H1 (cell line): Measurements from ENCODE around the gene HOXC13. TPM values are rescaled to one million over a fixed set of nuclear protein-coding genes. Genes with fewer than 3 reads are reported as not detected.

Source experiments
- CTCF ChIA-PET: fragments of 300-600 bp; sonication (Branson Sonifier 250); formaldehyde crosslinking; loops from one replicate; lab custom pipeline; 2021; ENCODE audit not compliant: partially characterized antibody; lab: Charles Lee
- POLR2A ChIA-PET: fragments of 300-600 bp; sonication (Branson Sonifier 250); formaldehyde crosslinking; loops from one replicate; lab custom pipeline; 2021; ENCODE audit warnings: inconsistent platforms; ENCODE audit not compliant: partially characterized antibody; lab: Charles Lee
- DNase-seq, 2 experiments: peaks; one replicate each; pipeline versions ENCODE4 v3.0.0 to v3.0.0-alpha.2; 2010 to 2022; ENCODE audit warnings: low spot score in 2 of 2, low read depth in 1 of 2, mixed read lengths in 1 of 2
- FAIRE-seq: peaks from 2 replicates; lab custom pipeline; 2011; peaks lifted over from hg19 to GRCh38; lab: Jason Lieb, UNC
- H2AFZ ChIP-seq: 2 replicates; pipeline ENCODE4 v1.8.1; 2012; ENCODE audit warnings: low read length, inconsistent platforms
- H2AK5ac ChIP-seq: 2 replicates; pipeline ENCODE4 v1.6.1; 2013; ENCODE audit warnings: low read depth, low read length
- H2BK120ac ChIP-seq: replicated peaks from 2 replicates; pipeline ENCODE3; 2013; ENCODE audit warnings: low read depth, low read length, inconsistent platforms
- H2BK12ac ChIP-seq: 2 replicates; pipeline ENCODE4 v1.6.1; 2013; ENCODE audit warnings: low read depth, low read length
- H2BK15ac ChIP-seq: 2 replicates; pipeline ENCODE4 v1.6.1; 2013; ENCODE audit warnings: low read length
- H2BK20ac ChIP-seq: 2 replicates; pipeline ENCODE4 v1.6.1; 2013; ENCODE audit warnings: low read length
- H2BK5ac ChIP-seq: 2 replicates; pipeline ENCODE4 v1.6.1; 2013; ENCODE audit warnings: low read depth, low read length
- H3K14ac ChIP-seq: 2 replicates; pipeline ENCODE4 v1.6.1; 2013; ENCODE audit warnings: inconsistent platforms; ENCODE audit not compliant: insufficient read length
- H3K18ac ChIP-seq: 2 replicates; pipeline ENCODE4 v1.6.1; 2013; ENCODE audit warnings: low read length; ENCODE audit errors: extremely low read depth
- H3K23ac ChIP-seq: 2 replicates; pipeline ENCODE4 v1.6.1; 2013; ENCODE audit warnings: inconsistent platforms; ENCODE audit not compliant: insufficient read length
- H3K23me2 ChIP-seq: 2 replicates; pipeline ENCODE4 v1.6.1; 2013; ENCODE audit warnings: low read depth, low read length
- H3K27ac ChIP-seq: 2 replicates; pipeline ENCODE4 v1.6.1; 2011; ENCODE audit warnings: low read depth, low read length, inconsistent platforms
- H3K27me3 ChIP-seq, 4 experiments: replicated peaks in 1 of 4; 1 replicate in 1 of 4; 2 replicates in 3 of 4; pipeline versions ENCODE4 v1.6.1 to v1.8.1; 2011 to 2013; ENCODE audit warnings: low read length in 3 of 4, mild to moderate bottlenecking in 3 of 4, inconsistent platforms in 2 of 4, mixed read lengths in 2 of 4, moderate library complexity in 1 of 4; ENCODE audit not compliant: control insufficient read depth in 3 of 4, insufficient read depth in 3 of 4; ENCODE audit errors: extremely low read depth in 1 of 4
- H3K36me3 ChIP-seq, 4 experiments: 2 replicates each; pipeline versions ENCODE4 v1.6.1 to v1.8.1; 2011 to 2013; ENCODE audit warnings: mild to moderate bottlenecking in 4 of 4, low read length in 3 of 4, moderate library complexity in 2 of 4, control low read depth in 1 of 4, inconsistent platforms in 1 of 4; ENCODE audit not compliant: insufficient read depth in 4 of 4, control insufficient read depth in 2 of 4
- H3K4ac ChIP-seq: replicated peaks from 2 replicates; pipeline ENCODE3; 2013; ENCODE audit warnings: low read length, low read depth, mixed read lengths, inconsistent platforms; ENCODE audit not compliant: insufficient read length
- H3K4me1 ChIP-seq, 4 experiments: replicated peaks in 1 of 4; 1 replicate in 1 of 4; 2 replicates in 3 of 4; pipeline versions ENCODE4 v1.6.1 to v1.8.1; 2011 to 2013; ENCODE audit warnings: low read length in 3 of 4, inconsistent platforms in 2 of 4, mixed read lengths in 1 of 4; ENCODE audit not compliant: insufficient read depth in 4 of 4, control insufficient read depth in 3 of 4
- H3K4me2 ChIP-seq, 2 experiments: 2 replicates each; pipeline versions ENCODE4 v1.6.1 to v1.8.1; 2011 to 2013; ENCODE audit warnings: low read depth in 2 of 2, low read length in 2 of 2, control low read depth in 1 of 2, inconsistent platforms in 1 of 2, mild to moderate bottlenecking in 1 of 2; ENCODE audit not compliant: insufficient read depth in 1 of 2
- H3K4me3 ChIP-seq, 4 experiments: fragments of 200-600, 300-600 bp in 1 of 4; sonication (generic), shearing (Covaris generic), sonication (Bioruptor Twin) in 1 of 4; 2 replicates each; pipeline versions ENCODE4 v1.5.1 to v1.8.1; 2011 to 2016; ENCODE audit warnings: low read length in 4 of 4, low read depth in 3 of 4, control low read depth in 2 of 4, inconsistent platforms in 2 of 4, mild to moderate bottlenecking in 2 of 4, mixed read lengths in 1 of 4, moderate library complexity in 1 of 4; ENCODE audit not compliant: insufficient read depth in 2 of 4; ENCODE audit errors: extremely low read depth in 1 of 4
- H3K56ac ChIP-seq: replicated peaks from 2 replicates; pipeline ENCODE3; 2013; ENCODE audit warnings: low read depth, mild to moderate bottlenecking, mixed read lengths, low read length, inconsistent platforms; ENCODE audit not compliant: insufficient read length
- H3K79me1 ChIP-seq: 2 replicates; pipeline ENCODE4 v1.6.1; 2013; ENCODE audit warnings: low read depth, low read length, control low read depth
- H3K79me2 ChIP-seq, 2 experiments: 2 replicates each; pipeline versions ENCODE4 v1.6.1 to v1.8.1; 2012 to 2013; ENCODE audit warnings: low read length in 2 of 2, mild to moderate bottlenecking in 2 of 2, inconsistent platforms in 1 of 2; ENCODE audit not compliant: insufficient read depth in 2 of 2, control insufficient read depth in 1 of 2
- H3K9ac ChIP-seq, 4 experiments: replicated peaks in 1 of 4; 1 replicate in 1 of 4; 2 replicates in 3 of 4; pipeline versions ENCODE4 v1.6.1 to v1.8.1; 2011 to 2013; ENCODE audit warnings: low read depth in 3 of 4, low read length in 3 of 4, control low read depth in 2 of 4, mild to moderate bottlenecking in 2 of 4, moderate library complexity in 2 of 4, inconsistent platforms in 1 of 4; ENCODE audit errors: extremely low read depth in 1 of 4
- H3K9me3 ChIP-seq, 2 experiments: 2 replicates each; pipeline versions ENCODE4 v1.6.1 to v1.8.1; 2012 to 2013; ENCODE audit warnings: mild to moderate bottlenecking in 2 of 2, moderate library complexity in 2 of 2, control low read depth in 1 of 2, inconsistent platforms in 1 of 2, low read depth in 1 of 2, low read length in 1 of 2, mixed read lengths in 1 of 2; ENCODE audit not compliant: insufficient read depth in 2 of 2
- H4K20me1 ChIP-seq, 2 experiments: replicated peaks in 1 of 2; 2 replicates each; pipeline versions ENCODE3 to v1.8.1; 2011 to 2013; ENCODE audit warnings: inconsistent platforms in 2 of 2, low read length in 2 of 2, mild to moderate bottlenecking in 1 of 2; ENCODE audit not compliant: insufficient read depth in 2 of 2, control insufficient read depth in 1 of 2
- H4K5ac ChIP-seq: 2 replicates; pipeline ENCODE4 v1.6.1; 2013; ENCODE audit warnings: low read length, low read depth, mixed read lengths, inconsistent platforms; ENCODE audit not compliant: insufficient read length
- H4K8ac ChIP-seq: 2 replicates; pipeline ENCODE4 v1.8.0; 2013; ENCODE audit warnings: mild to moderate bottlenecking, moderate library complexity, low read length, inconsistent platforms; ENCODE audit not compliant: insufficient read depth; ENCODE audit errors: extremely low read depth
- H4K91ac ChIP-seq: replicated peaks from 2 replicates; pipeline ENCODE3; 2013; ENCODE audit warnings: low read length, mixed read lengths, inconsistent platforms; ENCODE audit not compliant: insufficient read length
- E2F6 ChIP-seq: IDR thresholded peaks from 2 replicates; pipeline ENCODE4 v1.6.1; 2012; ENCODE audit warnings: inconsistent platforms
- EZH2 ChIP-seq: fragments of 200-600 bp; sonication (generic); IDR thresholded peaks from 2 replicates; pipeline ENCODE4 v1.7.1; 2012; ENCODE audit warnings: low read depth, mild to moderate bottlenecking, moderate library complexity, low read length, inconsistent platforms; ENCODE audit not compliant: severe bottlenecking
- RFX5 ChIP-seq: IDR thresholded peaks from 2 replicates; pipeline ENCODE4 v1.6.1; 2011; ENCODE audit warnings: low read depth, low read length, improper control_type of control experiment, borderline replicate concordance
- RNF2 ChIP-seq: fragments of 200-900, 300-1000 bp; sonication (generic); IDR thresholded peaks from 2 replicates; pipeline ENCODE4 v1.7.1; 2016; ENCODE audit warnings: borderline replicate concordance, low read depth, mild to moderate bottlenecking, antibody characterized with exemption, low read length; ENCODE audit not compliant: poor library complexity, severe bottlenecking; ENCODE audit errors: missing control alignments
- SRF ChIP-seq: IDR thresholded peaks from 2 replicates; pipeline ENCODE4 v1.6.1; 2011; ENCODE audit warnings: mild to moderate bottlenecking, low read depth, low read length, moderate library complexity
- SUZ12 ChIP-seq: fragments of 200-600 bp; sonication (generic); IDR thresholded peaks from 2 replicates; pipeline ENCODE4 v1.6.1; 2012; ENCODE audit warnings: mild to moderate bottlenecking, inconsistent platforms, low read length, moderate library complexity, mixed read lengths
- TCF12 ChIP-seq: IDR thresholded peaks from 2 replicates; pipeline ENCODE4 v1.6.1; 2011; ENCODE audit warnings: low read depth, mild to moderate bottlenecking, low read length
- WGBS, 2 experiments: shearing (Covaris generic) in 1 of 2; methylation state at CpG; one replicate each; pipeline versions ENCODE4 v1.1.6 to v1.1.7; 2013 to 2015; ENCODE audit warnings: low lambda C conversion rate in 2 of 2, mixed read lengths in 2 of 2, inconsistent platforms in 1 of 2, low coverage in 1 of 2, missing lambda C conversion rate in 1 of 2; ENCODE audit not compliant: insufficient replicate concordance in 2 of 2, insufficient coverage in 1 of 2, insufficient read length in 1 of 2; ENCODE audit errors: extremely low coverage in 1 of 2, missing lambda C conversion rate in 1 of 2; 5-methylcytosine and 5-hydroxymethylcytosine counted together
- polyA plus RNA-seq, 7 experiments: library from polyadenylated mRNA; depleted of rRNA in 3 of 7; stranded (reverse) in 5 of 7; unstranded in 2 of 7; fragments of >200 nt in 5 of 7; fragments of 200-250 nt in 2 of 7; gene quantifications; 1 replicate in 5 of 7; 2 replicates in 1 of 7; 4 replicates in 1 of 7; pipeline versions ENCODE4 v1.2.1 to v1.2.3, GENCODE V29; 2011 to 2013; ENCODE audit warnings: missing spikeins in 2 of 7, mixed read lengths in 2 of 7
- total RNA-seq: library from RNA; stranded (reverse); fragmentation: NEBNext Ultra II Directional; extraction: Animal tissue kit (Norgen Biotek cat#: 25700); gene quantifications from 2 replicates; pipeline ENCODE4 v1.2.1, GENCODE V29; 2021

HOXC13 gene
- total and polyA plus RNA-seq, 2 of the 8 experiments (the other 6 are each of a cell fraction or from before 2014, with no cell fraction given), result 0.02 TPM; not detected in 1

GRCh38 chr12:53951577-53952334 lies 13.1 kb downstream of the HOXC13 start:
- Histone ChIP-seq H3K9me3 (no peaks in the 10 kb centered on the region; a peak in 1 of 4 replicates), H3K4me3 (no peak overlapping the region), H3K23ac (no peak overlapping the region), H3K36me3 (peaks cover 0 to 9% (median 0%) of the 10 kb centered on the region in 4 experiments; a peak in 1 of 8 replicates), H2AFZ (no peak overlapping the region), H3K79me2 (no peaks in the 10 kb centered on the region), H3K4me1 (peaks cover 0 to 19% (median 4%) of the 10 kb centered on the region in 4 experiments; a peak in 6 of 7 replicates), H3K4me2 (no peak overlapping the region), H3K14ac (no peak overlapping the region), H2BK5ac (no peak overlapping the region), H3K27ac (no peak overlapping the region), H3K18ac (no peak overlapping the region), H3K56ac (no peak overlapping the region), H3K27me3 (peaks cover 99 to 100% (median 100%) of the 10 kb centered on the region in 4 experiments), H2BK12ac (peak overlapping the region; percentile 94), H2AK5ac (no peak overlapping the region), H3K4ac (no peak overlapping the region), H4K5ac (no peak overlapping the region), H3K9ac (no peak overlapping the region), H2BK120ac (no peak overlapping the region), H3K79me1 (no peaks in the 10 kb centered on the region), H2BK15ac (no peak overlapping the region), H4K91ac (no peak overlapping the region), H4K20me1 (peaks cover 25 to 47% of the 10 kb centered on the region in 2 experiments), H3K23me2 (no peaks in the 10 kb centered on the region), H4K8ac (no peak overlapping the region), H2BK20ac (no peak overlapping the region)
- ChIA-PET POLR2A (interaction anchor here (1.1 to 3.2 kb wide), 2 partner anchors 9 to 13 kb away, joined by 3 to 12 read pairs; partner anchors contain the start of gene HOXC13), CTCF (interaction anchor here (0.6 to 5.6 kb wide), 14 partner anchors 10 to 903 kb away, joined by 3 to 40 read pairs (median 5); partner anchors contain the start of gene HOXC10)
- FAIRE-seq (no peak), DNase-seq (peak in 1 of 2 experiments; percentile 69)
- TF ChIP-seq RFX5, result no peak
- TF ChIP-seq RNF2, result peak; percentile 96
- peak; percentile 95 for TF ChIP-seq EZH2
- TF ChIP-seq E2F6, result peak; percentile 63
- peak; percentile 47; the same call in 1 of the 2 replicates for TF ChIP-seq TCF12
- peak; percentile 94 for TF ChIP-seq SUZ12
- no peak for TF ChIP-seq SRF
- WGBS, 2 experiments, result 13% methylated on average over 44 of the region's 47 CpGs; no CpG with 5 or more reads in 1 of the 2 experiments
